Gastrocnemius medialis (tissue), 4 donors: ENCODE results near the gene ITPK1. TPM values are rescaled to one million over a fixed set of nuclear protein-coding genes. Genes with fewer than 3 reads are reported as not detected.

Experiments
- ATAC-seq, 2 donors: fragments of 150-250 bp; one replicate each; pipeline ENCODE4 v1.9.1; 2016
- DNase-seq, 2 donors: peaks; one replicate each; pipeline ENCODE4 v3.0.0-alpha.2; 2019
- H3K27ac ChIP-seq, 4 donors: fragments of 200-600 bp; sonication (generic); 1 replicate in 1 of 4; 2 replicates in 3 of 4; pipeline ENCODE4 v1.5.1; 2016 to 2018; ENCODE audit warnings: mild to moderate bottlenecking in 2 of 4, moderate library complexity in 1 of 4
- H3K27me3 ChIP-seq, 3 donors: fragments of 200-600 bp; sonication (generic) in 2 of 3; 1 replicate in 1 of 3; 2 replicates in 2 of 3; pipeline versions ENCODE4 v1.5.1 to v1.6.0; 2016 to 2019; ENCODE audit warnings: mild to moderate bottlenecking in 1 of 3, moderate library complexity in 1 of 3
- H3K36me3 ChIP-seq, 2 donors: fragments of 200-600 bp; sonication (generic) in 1 of 2; one replicate each; pipeline ENCODE4 v1.5.1; 2017 to 2018
- H3K4me1 ChIP-seq, 2 donors: fragments of 200-600 bp; sonication (generic) in 1 of 2; one replicate each; pipeline ENCODE4 v1.5.1; 2016 to 2017; ENCODE audit warnings: mild to moderate bottlenecking in 2 of 2
- H3K4me3 ChIP-seq, 4 donors: fragments of 200-600 bp; sonication (generic) in 3 of 4; 1 replicate in 1 of 4; 2 replicates in 3 of 4; pipeline ENCODE4 v1.5.1; 2016 to 2019; ENCODE audit warnings: mild to moderate bottlenecking in 2 of 4
- H3K9me3 ChIP-seq, 3 donors: fragments of 200-600 bp; sonication (generic) in 2 of 3; 1 replicate in 1 of 3; 2 replicates in 2 of 3; pipeline ENCODE4 v1.5.1; 2016 to 2019
- CTCF ChIP-seq, 5 experiments: fragments of 450-650 bp in 3 of 5; fragments of 200-600 bp in 2 of 5; sonication (generic) in 2 of 5; IDR thresholded peaks in 4 of 5; conservative IDR thresholded peaks in 1 of 5; 1 replicate in 4 of 5; 2 replicates in 1 of 5; pipeline ENCODE4 v1.5.1; 2016 to 2019; ENCODE audit warnings: antibody characterized with exemption in 5 of 5, mild to moderate bottlenecking in 3 of 5, moderate library complexity in 3 of 5
- POLR2A ChIP-seq, 2 donors: fragments of 450-650 bp; IDR thresholded peaks; one replicate each; pipeline ENCODE4 v1.6.1; 2017; ENCODE audit warnings: antibody characterized with exemption in 2 of 2, mild to moderate bottlenecking in 2 of 2, moderate library complexity in 2 of 2
- in situ Hi-C, 4 donors: fragments of 200-750 bp; cut with MboI; loops; one replicate each; pipeline versions ENCODE4 v1.15.0 to v1.8.0; 2017; ENCODE audit warnings: low sequenced_read_pairs in 4 of 4
- intact Hi-C: fragments of 100-400 bp; cut with DNase I; formaldehyde crosslinking; loops from one replicate; pipeline ENCODE4 v1.15.1; 2023; ENCODE audit warnings: low total_unique reads
- total RNA-seq, 4 donors: library from RNA; depleted of rRNA; stranded (reverse); fragments of >200 nt; gene quantifications; one replicate each; pipeline versions ENCODE4 v1.1.0 to v1.2.3, GENCODE V29; 2016

Gene ITPK1
- total RNA-seq, 4 donors from 2014 or later = 49.7 to 80.1 (median 53.6) TPM

DNA sequence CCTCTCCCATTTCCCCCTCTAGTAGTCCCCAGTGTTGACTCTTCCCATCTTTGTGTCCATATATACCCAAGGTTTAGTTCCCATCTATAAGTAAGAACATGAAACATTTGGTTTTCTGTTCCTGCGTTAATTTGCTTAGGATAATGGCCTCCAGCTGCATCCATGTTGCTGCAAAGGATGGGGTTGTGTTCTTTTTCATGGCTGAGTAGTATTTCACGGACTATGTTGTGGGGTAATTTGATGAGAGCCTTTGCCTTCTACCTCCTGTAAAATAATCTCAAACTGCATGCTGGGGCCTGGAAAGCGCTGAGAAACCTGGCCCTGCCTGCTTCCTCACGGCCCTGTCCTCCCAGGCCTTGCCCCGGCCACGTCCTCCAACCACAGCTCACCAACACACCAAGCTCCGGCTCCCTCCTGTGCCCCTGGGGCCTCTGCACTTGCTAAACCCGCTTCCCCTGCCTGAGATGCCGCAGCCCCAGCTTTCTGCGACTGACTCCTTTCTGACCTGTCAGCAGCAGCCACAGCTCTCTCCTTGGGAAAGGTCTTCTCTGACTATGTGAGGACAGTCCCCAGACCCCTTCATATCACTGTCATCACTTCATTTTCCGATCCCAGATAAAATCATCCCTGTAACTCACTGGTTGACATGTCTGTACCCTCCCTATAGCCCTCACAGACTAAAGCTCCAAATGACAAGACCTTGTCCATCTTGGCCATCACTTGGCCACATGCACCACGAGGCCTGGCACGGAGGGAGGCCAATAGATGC is 19.8 kb downstream of the ITPK1 start:
- TF ChIP-seq CTCF (IDR thresholded peaks at IDR 0.05 in 4 of 5, conservative IDR thresholded peaks at IDR 0.05 in 1 of 5) (no peak), POLR2A (IDR thresholded peaks at IDR 0.05) (no peak)
- ATAC-seq (no peak), DNase-seq (no peak)
- H3K9me3 ChIP-seq = no peaks in the 10 kb centered on the region
- H3K27ac ChIP-seq = no peak overlapping the region
- intact Hi-C loops = no loop called here
- no peak overlapping the region for H3K4me3 ChIP-seq
- H3K27me3 ChIP-seq = no peaks in the 10 kb centered on the region
- H3K36me3 ChIP-seq = no peaks in the 10 kb centered on the region
- peaks cover 5 to 12% of the 10 kb centered on the region in 2 donors for H3K4me1 ChIP-seq
- in situ Hi-C loops = no loop called here

DNA sequence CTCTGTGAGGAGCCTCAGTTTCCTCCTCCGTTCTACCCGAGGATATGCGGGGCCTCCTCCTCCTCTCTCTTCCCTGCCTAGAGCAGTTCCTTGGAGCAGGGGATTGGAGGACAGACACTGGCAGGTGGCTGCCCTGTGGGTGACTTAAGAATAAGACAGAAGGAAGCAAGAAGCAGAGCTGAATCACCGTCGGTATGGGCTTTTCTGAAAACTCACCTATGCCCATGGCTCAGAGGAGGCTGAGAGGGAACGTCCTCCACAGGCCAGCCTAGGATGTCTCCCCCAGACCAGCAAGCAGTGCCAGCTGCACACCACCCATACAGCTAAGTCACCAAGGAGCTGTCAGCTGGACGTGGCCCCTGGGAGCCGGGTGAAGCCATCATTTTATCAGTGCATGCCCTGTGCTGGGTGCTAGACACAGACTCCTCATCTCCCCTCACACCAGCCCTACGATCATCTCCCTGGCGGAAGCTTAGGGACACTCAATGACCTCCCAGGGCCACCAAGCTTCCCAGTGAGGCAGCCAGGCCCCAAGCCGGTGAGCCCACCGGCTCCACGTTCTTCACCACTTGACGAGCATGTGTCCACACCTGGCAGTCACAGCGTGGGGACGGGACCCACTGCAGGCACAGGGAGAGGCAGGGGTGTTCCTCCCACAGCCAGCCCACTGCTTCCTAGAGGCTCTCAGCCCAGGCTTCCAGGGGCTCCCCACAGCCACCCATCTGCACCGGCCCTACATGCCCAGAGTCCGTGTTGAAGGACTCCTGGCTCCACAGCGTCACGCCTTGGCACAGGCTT is 21.4 kb downstream of the ITPK1 start:
- intact Hi-C loops (no loop called here), in situ Hi-C loops (no loop called here)
- Histone ChIP-seq H3K27ac (no peak overlapping the region), H3K9me3 (no peaks in the 10 kb centered on the region), H3K27me3 (no peaks in the 10 kb centered on the region), H3K4me1 (peaks cover 5 to 19% of the 10 kb centered on the region in 2 donors), H3K4me3 (no peak overlapping the region), H3K36me3 (no peaks in the 10 kb centered on the region)
- ATAC-seq (no peak), DNase-seq (no peak)
- TF ChIP-seq POLR2A (IDR thresholded peaks at IDR 0.05) (no peak), CTCF (IDR thresholded peaks at IDR 0.05 in 4 of 5, conservative IDR thresholded peaks at IDR 0.05 in 1 of 5) (no peak)

DNA sequence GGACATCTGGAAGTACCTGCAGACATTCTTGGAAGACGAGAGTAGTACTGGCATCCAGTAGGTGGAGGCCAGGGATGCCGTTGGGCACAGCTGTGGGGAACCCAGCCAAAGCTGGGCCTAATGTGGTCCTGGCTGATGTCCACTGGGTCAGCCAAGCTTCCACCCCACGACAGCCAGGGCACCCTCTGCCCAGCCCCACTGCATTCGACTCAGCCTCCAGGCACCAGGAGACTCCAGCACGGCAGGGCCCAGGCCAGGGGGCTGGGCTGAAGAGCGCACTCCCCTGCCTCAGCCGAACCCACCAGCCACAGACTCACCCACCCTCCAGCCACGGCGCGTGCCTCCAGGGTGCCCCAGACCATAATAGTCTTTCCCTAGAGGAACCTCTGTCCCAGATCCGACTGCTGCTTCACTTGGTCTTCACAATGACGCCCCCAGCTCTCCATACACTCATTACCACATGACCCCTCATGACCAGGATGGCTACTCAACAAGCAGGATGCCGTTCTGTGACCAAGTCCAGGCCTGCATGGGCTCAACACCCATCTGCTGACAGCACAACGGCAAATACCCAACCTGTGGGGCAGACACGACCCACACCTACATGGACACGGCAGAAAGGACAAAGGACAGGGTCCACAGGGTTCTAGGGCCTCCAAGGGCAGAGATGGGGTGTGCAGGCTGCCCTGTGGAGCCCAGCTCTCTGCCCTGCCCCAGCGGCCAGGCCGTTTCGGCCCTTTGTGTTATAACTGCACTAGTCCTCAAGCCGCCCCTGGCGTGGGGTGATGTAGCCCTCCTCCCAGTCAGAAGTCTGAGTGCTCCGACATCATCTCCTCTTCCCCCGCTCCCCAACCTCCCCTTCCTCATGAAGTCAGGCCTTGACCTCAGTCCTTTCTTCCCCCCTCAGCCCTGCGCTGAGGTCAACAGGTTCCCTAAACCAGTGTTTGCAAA is 22.8 kb downstream of the ITPK1 start:
- Histone ChIP-seq H3K9me3 (no peaks in the 10 kb centered on the region), H3K4me3 (no peak overlapping the region), H3K27ac (no peak overlapping the region), H3K27me3 (no peaks in the 10 kb centered on the region), H3K36me3 (no peaks in the 10 kb centered on the region), H3K4me1 (peaks cover 5 to 19% of the 10 kb centered on the region in 2 donors)
- in situ Hi-C loops = no loop called here
- no peak for TF ChIP-seq POLR2A (IDR thresholded peaks at IDR 0.05)
- no peak for TF ChIP-seq CTCF (IDR thresholded peaks at IDR 0.05 in 4 of 5, conservative IDR thresholded peaks at IDR 0.05 in 1 of 5)
- no peak for ATAC-seq
- DNase-seq = no peak
- intact Hi-C loops = no loop called here

DNA sequence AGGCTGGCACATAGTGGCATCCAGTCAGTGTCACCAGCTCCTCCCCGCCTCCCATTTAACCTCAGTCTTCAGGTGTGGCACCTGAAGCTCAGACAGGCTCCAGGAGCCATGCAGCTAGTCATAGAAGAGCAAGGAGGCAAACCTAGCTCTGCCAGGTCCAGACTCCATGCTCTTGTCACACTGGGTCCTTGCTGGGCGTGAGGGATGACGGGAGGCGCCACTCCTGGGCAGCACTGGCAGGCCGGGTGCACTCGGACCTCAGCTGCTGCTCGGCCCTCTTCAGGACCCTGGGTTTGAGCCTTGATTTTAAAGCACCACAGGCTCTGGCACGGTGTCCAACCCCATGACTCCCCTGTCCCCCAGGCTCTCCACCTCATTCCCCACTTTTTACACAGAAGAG is 24.1 kb downstream of the ITPK1 start:
- no peak overlapping the region for H3K4me3 ChIP-seq
- H3K4me1 ChIP-seq = peaks cover 0 to 21% of the 10 kb centered on the region in 2 donors
- DNase-seq = no peak
- H3K27ac ChIP-seq = no peak overlapping the region
- ATAC-seq = no peak
- no peak for TF ChIP-seq CTCF (IDR thresholded peaks at IDR 0.05 in 4 of 5, conservative IDR thresholded peaks at IDR 0.05 in 1 of 5)
- no peak for TF ChIP-seq POLR2A (IDR thresholded peaks at IDR 0.05)
- H3K36me3 ChIP-seq = no peaks in the 10 kb centered on the region
- in situ Hi-C loops (no loop called here), intact Hi-C loops (no loop called here)
- no peaks in the 10 kb centered on the region for H3K27me3 ChIP-seq
- no peaks in the 10 kb centered on the region for H3K9me3 ChIP-seq
